DND-41 (cell line): Measurements from ENCODE around the gene USB1.

Experiments
- EZH2 ChIP-seq: IDR thresholded peaks from 3 replicates; pipeline ENCODE4 v1.6.1; 2012; ENCODE audit warnings: borderline replicate concordance, low read depth, mild to moderate bottlenecking, moderate library complexity, low read length, inconsistent platforms; ENCODE audit not compliant: severe bottlenecking
- TF ChIP-seq, protein P1 (sequence below): IDR thresholded peaks from 2 replicates; pipeline ENCODE4 v1.5.1; 2012; ENCODE audit warnings: borderline replicate concordance, low read length, moderate library complexity, mild to moderate bottlenecking; ENCODE audit not compliant: poor library complexity, severe bottlenecking; ENCODE audit errors: extremely low read depth

DNA sequence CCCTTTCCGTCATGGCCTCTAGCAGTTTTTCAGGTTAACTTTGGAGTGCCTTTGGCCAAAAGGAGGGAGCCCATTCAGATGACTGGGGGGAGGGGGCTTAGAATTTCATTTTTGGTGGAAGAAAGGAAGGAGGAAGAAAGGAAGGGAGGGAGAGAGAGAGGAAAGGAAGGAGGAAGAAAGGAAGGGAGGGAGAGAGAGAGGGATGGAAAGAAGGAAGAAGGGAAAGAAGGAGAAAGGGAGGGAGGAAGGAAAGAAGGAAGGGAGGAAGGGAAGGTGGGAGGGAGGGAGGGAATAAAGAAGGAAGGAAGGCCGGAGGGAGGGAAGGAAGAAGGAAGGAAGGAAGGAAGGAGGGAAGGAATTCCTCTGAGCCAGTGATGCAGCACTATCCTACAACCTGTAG is 50.1 kb downstream of the USB1 start:
- TF ChIP-seq, protein P1, sequence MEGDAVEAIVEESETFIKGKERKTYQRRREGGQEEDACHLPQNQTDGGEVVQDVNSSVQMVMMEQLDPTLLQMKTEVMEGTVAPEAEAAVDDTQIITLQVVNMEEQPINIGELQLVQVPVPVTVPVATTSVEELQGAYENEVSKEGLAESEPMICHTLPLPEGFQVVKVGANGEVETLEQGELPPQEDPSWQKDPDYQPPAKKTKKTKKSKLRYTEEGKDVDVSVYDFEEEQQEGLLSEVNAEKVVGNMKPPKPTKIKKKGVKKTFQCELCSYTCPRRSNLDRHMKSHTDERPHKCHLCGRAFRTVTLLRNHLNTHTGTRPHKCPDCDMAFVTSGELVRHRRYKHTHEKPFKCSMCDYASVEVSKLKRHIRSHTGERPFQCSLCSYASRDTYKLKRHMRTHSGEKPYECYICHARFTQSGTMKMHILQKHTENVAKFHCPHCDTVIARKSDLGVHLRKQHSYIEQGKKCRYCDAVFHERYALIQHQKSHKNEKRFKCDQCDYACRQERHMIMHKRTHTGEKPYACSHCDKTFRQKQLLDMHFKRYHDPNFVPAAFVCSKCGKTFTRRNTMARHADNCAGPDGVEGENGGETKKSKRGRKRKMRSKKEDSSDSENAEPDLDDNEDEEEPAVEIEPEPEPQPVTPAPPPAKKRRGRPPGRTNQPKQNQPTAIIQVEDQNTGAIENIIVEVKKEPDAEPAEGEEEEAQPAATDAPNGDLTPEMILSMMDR: no peak
- TF ChIP-seq EZH2: no peak
